Gastrocnemius medialis (tissue), 4 donors: Measurements from ENCODE around the gene VPS52.

Experiments used
- CTCF ChIP-seq, 5 experiments: fragments of 450-650 bp in 3 of 5; fragments of 200-600 bp in 2 of 5; sonication (generic) in 2 of 5; IDR thresholded peaks in 4 of 5; conservative IDR thresholded peaks in 1 of 5; 1 replicate in 4 of 5; 2 replicates in 1 of 5; pipeline ENCODE4 v1.5.1; 2016 to 2019; ENCODE audit warnings: antibody characterized with exemption in 5 of 5, mild to moderate bottlenecking in 3 of 5, moderate library complexity in 3 of 5
- POLR2A ChIP-seq, 2 donors: fragments of 450-650 bp; IDR thresholded peaks; one replicate each; pipeline ENCODE4 v1.6.1; 2017; ENCODE audit warnings: antibody characterized with exemption in 2 of 2, mild to moderate bottlenecking in 2 of 2, moderate library complexity in 2 of 2

DNA sequence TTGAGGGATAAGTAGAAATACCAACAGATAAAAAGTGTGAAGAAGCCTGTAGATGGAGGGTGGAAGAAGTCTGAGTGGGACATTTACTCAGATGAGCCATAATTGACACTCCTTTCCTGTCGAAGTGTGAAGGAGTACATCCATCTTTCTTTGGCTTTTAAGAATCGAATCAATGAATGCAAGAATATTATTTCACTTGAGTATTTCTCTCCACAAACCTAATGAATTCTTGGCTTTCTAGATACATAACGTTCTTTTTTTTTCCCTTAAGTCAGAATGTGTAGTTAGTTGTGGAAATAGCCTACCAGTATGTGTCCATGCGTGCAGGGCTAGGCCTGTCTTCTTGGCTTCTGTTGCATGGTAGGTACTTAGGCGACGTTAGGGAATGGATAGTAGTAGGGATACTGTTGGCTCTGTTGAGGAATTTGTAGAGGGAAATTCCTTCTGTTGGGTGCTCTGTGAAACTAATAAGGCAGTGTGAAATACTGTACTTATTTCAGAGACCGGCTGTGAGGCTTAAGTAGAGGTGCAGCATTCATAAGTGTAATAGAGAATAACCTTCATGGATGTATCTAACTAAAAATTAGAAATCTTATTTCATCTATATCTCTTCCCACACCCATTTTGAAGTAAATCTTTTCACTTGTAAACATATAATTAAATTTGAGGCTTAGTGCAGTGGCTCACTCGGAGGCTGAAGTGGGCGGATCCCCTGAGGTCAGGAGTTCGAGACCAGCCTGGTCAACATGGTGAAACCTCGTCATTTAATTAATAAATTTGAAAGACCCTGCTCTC, 1.6 kb upstream of the VPS52 start:
- TF ChIP-seq CTCF (IDR thresholded peaks at IDR 0.05 in 4 of 5, conservative IDR thresholded peaks at IDR 0.05 in 1 of 5) (no peak), POLR2A (IDR thresholded peaks at IDR 0.05) (no peak)
